ENCODE results near the gene PITPNB. TPM values are rescaled to one million over a fixed set of nuclear protein-coding genes. Genes with fewer than 3 reads are reported as not detected.

Gene PITPNB
- total RNA-seq, 1 experiment from 2014 or later = 82.6 TPM

DNA sequence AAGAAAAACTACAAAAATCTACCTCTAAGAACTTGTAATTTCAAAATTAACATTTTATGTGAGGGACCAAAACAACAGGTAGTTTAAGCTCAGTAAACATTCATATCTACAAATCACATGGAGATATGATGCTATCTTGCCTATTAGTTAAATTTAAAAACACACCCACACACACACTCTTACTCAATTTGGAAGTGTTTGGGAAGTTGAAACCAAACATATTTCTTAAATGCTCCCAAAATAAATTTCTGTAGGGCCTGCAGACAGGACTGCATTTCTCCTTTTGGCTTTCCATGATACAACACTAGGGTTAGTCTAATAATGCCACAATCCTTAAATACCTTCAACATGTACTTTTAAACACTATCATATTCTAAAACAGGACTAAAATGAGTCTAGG is 7.0 kb downstream of the PITPNB start:
- ChIA-PET CTCF (no interaction called here), POLR2A (no interaction called here), RAD21 (ENCODE audit: low non-redundant PET in 1 of 2, low total read pairs in 2 of 2, uncharacterized antibody in 2 of 2, unreplicated experiment in 2 of 2) (no interaction called here)
- no peak overlapping the region for H3K4me3 ChIP-seq (replicated peaks in 1 of 2; ENCODE audit: low read depth in 1 of 2, low read length in 2 of 2)
- BruUV-seq (replicated peaks) = no TSS peak
- peaks cover 100% of the 10 kb centered on the region for H3K79me2 ChIP-seq (ENCODE audit: insufficient read depth, low read length)
- DNase-seq (ENCODE audit: low read depth, low spot score) (no peak), ATAC-seq (no peak)
- peaks cover 40% of the 10 kb centered on the region; the same call in 1 of the 2 replicates for H4K20me1 ChIP-seq (ENCODE audit: insufficient read depth)
- H3K4me1 ChIP-seq (ENCODE audit: control insufficient read depth in 1 of 2, insufficient read depth in 2 of 2, low read length in 2 of 2) = peaks cover 9 to 11% of the 10 kb centered on the region in 2 experiments
- no peak overlapping the region for H3K27ac ChIP-seq (ENCODE audit: low read depth, low read length)
- intact Hi-C loops (cut with micrococcal nuclease) = no loop called here
- H2AFZ ChIP-seq (ENCODE audit: low read depth, low read length, poor library complexity, severe bottlenecking) = no peak overlapping the region
- no peaks in the 10 kb centered on the region for H3K9me2 ChIP-seq (ENCODE audit: insufficient read depth)
- TF ChIP-seq POLR2A (IDR thresholded peaks at IDR 0.05; ENCODE audit: borderline replicate concordance, extremely low read depth, insufficient read depth, insufficient read length) = no peak
- no peak for TF ChIP-seq ELF1 (IDR thresholded peaks at IDR 0.05; ENCODE audit: borderline replicate concordance, low read depth)
- TF ChIP-seq SP1 (IDR thresholded peaks at IDR 0.05; ENCODE audit: low read depth) = no peak
- TF ChIP-seq TCF7L2 (IDR thresholded peaks at IDR 0.05; ENCODE audit: borderline replicate concordance, extremely low read depth, insufficient read depth, insufficient read length) = no peak
- TF ChIP-seq EGR1 (IDR thresholded peaks at IDR 0.05; ENCODE audit: low read depth) = no peak
- TF ChIP-seq, protein P1, sequence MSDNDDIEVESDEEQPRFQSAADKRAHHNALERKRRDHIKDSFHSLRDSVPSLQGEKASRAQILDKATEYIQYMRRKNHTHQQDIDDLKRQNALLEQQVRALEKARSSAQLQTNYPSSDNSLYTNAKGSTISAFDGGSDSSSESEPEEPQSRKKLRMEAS (IDR thresholded peaks at IDR 0.05) = no peak
- no peak for TF ChIP-seq POLR2AphosphoS5 (IDR thresholded peaks at IDR 0.05; ENCODE audit: low read depth, low read length)
- TF ChIP-seq SIN3A (IDR thresholded peaks at IDR 0.05; ENCODE audit: low read depth) = no peak
- TF ChIP-seq ZNF274 (IDR thresholded peaks at IDR 0.05; ENCODE audit: low read depth, low read length) = no peak
- TF ChIP-seq, protein P2, sequence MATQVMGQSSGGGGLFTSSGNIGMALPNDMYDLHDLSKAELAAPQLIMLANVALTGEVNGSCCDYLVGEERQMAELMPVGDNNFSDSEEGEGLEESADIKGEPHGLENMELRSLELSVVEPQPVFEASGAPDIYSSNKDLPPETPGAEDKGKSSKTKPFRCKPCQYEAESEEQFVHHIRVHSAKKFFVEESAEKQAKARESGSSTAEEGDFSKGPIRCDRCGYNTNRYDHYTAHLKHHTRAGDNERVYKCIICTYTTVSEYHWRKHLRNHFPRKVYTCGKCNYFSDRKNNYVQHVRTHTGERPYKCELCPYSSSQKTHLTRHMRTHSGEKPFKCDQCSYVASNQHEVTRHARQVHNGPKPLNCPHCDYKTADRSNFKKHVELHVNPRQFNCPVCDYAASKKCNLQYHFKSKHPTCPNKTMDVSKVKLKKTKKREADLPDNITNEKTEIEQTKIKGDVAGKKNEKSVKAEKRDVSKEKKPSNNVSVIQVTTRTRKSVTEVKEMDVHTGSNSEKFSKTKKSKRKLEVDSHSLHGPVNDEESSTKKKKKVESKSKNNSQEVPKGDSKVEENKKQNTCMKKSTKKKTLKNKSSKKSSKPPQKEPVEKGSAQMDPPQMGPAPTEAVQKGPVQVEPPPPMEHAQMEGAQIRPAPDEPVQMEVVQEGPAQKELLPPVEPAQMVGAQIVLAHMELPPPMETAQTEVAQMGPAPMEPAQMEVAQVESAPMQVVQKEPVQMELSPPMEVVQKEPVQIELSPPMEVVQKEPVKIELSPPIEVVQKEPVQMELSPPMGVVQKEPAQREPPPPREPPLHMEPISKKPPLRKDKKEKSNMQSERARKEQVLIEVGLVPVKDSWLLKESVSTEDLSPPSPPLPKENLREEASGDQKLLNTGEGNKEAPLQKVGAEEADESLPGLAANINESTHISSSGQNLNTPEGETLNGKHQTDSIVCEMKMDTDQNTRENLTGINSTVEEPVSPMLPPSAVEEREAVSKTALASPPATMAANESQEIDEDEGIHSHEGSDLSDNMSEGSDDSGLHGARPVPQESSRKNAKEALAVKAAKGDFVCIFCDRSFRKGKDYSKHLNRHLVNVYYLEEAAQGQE (IDR thresholded peaks at IDR 0.05; ENCODE audit: low read depth) = no peak
- TF ChIP-seq, protein P3, sequence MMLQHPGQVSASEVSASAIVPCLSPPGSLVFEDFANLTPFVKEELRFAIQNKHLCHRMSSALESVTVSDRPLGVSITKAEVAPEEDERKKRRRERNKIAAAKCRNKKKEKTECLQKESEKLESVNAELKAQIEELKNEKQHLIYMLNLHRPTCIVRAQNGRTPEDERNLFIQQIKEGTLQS (IDR thresholded peaks at IDR 0.05) = no peak
- TF ChIP-seq CBX3 (IDR thresholded peaks at IDR 0.05; ENCODE audit: low read depth) = no peak
- no peaks in the 10 kb centered on the region for H3K27me3 ChIP-seq (ENCODE audit: insufficient read depth, low read length)
- peaks cover 29 to 38% of the 10 kb centered on the region in 2 experiments for H3K36me3 ChIP-seq (ENCODE audit: control insufficient read depth in 1 of 2, insufficient read depth in 2 of 2, low read length in 2 of 2)
- H3K9me3 ChIP-seq (ENCODE audit: control insufficient read depth in 1 of 2, insufficient read depth in 1 of 2, low read depth in 1 of 2, low read length in 2 of 2) = no peaks in the 10 kb centered on the region
- H3K4me2 ChIP-seq (ENCODE audit: low read length) = no peak overlapping the region
- no peak overlapping the region for H3K9ac ChIP-seq (ENCODE audit: low read length)

All from HCT116 (cell line).